GM23338 (cell line): ENCODE measurements around the gene TBX19. TPM values are rescaled to one million over a fixed set of nuclear protein-coding genes. Genes with fewer than 3 reads are reported as not detected.

Experiments
- EZH2 ChIP-seq: fragments of 200-600 bp; sonication (generic); IDR thresholded peaks from one replicate; pipeline ENCODE4 v1.8.0; 2017; ENCODE audit warnings: antibody characterized with exemption, mild to moderate bottlenecking, low read depth; ENCODE audit not compliant: unreplicated experiment
- EZH2phosphoT487 ChIP-seq: fragments of 200-600 bp; sonication (generic); IDR thresholded peaks from one replicate; pipeline ENCODE4 v1.8.1; 2018; ENCODE audit warnings: antibody characterized with exemption; ENCODE audit not compliant: unreplicated experiment
- NANOG ChIP-seq: IDR thresholded peaks from 2 replicates; pipeline ENCODE4 v1.6.1; 2016; ENCODE audit warnings: antibody characterized with exemption, borderline replicate concordance
- POLR2AphosphoS5 ChIP-seq: IDR thresholded peaks from 2 replicates; pipeline ENCODE4 v1.6.1; 2016; ENCODE audit warnings: antibody characterized with exemption, low read depth
- STAT1 ChIP-seq: IDR thresholded peaks from one replicate; pipeline ENCODE4 v1.6.1; 2016; ENCODE audit warnings: antibody characterized with exemption; ENCODE audit not compliant: unreplicated experiment
- polyA plus RNA-seq: library from polyadenylated mRNA; unstranded; fragments of >200 nt; fragmentation: Nextera tagmentation; extraction: Ambion mirVana; gene quantifications from 2 replicates; pipeline ENCODE4 v1.2.1, GENCODE V29; 2016
- total RNA-seq: library from RNA; depleted of rRNA; stranded (reverse); fragments of >200 nt; shearing (Covaris generic); gene quantifications from 2 replicates; pipeline ENCODE4 v1.2.3, GENCODE V29; 2014
- TF ChIP-seq, protein P1 (sequence below): fragments of 250-450 bp; sonication (Bioruptor Pico); IDR thresholded peaks from 2 replicates; pipeline ENCODE4 v1.5.0; 2020; ENCODE audit warnings: mild to moderate bottlenecking, moderate library complexity
- TF ChIP-seq, protein P2 (sequence below), 2 experiments: fragments of 200-600 bp in 1 of 2; sonication (generic) in 1 of 2; conservative IDR thresholded peaks; 2 replicates each; pipeline versions ENCODE4 v1.5.1 to v1.6.1; 2016 to 2017; ENCODE audit warnings: antibody characterized with exemption in 2 of 2, low read depth in 2 of 2, mild to moderate bottlenecking in 2 of 2, moderate library complexity in 1 of 2

TBX19 gene
- total and polyA plus RNA-seq, 2 experiments from 2014 or later = 0.76 to 1.1 TPM

DNA sequence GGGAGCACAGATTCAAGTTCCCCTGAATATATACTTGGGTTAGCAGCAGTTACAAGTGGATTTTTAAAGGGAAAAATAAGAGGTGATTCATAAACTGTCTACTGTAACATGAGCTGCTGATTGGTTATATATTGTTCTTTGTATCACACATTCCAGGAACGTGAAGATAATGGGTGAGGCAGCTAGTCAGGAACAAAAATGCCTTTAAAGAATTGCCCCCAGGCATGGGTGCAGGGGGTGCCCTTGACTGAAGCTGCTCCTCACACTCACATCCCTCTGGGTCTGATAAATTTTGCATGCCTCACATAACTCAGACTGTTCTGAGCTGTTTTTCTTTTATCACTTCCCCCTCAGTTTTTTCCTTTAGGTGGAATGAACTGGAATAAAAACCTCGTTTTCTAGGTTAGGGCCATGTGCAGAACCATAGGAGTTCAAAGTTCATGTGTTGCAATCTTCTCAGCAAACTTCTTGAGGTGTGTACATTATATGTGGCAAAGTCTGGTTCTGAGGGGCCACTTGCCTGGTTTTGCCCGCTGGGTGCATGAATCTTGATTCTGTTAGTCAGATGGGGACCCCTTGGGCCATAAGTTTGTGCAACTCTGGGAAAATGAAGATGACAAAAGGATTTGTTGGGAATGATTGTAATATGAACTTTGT, 21.1 kb downstream of the TBX19 start (continued):
- TF ChIP-seq, protein P1, sequence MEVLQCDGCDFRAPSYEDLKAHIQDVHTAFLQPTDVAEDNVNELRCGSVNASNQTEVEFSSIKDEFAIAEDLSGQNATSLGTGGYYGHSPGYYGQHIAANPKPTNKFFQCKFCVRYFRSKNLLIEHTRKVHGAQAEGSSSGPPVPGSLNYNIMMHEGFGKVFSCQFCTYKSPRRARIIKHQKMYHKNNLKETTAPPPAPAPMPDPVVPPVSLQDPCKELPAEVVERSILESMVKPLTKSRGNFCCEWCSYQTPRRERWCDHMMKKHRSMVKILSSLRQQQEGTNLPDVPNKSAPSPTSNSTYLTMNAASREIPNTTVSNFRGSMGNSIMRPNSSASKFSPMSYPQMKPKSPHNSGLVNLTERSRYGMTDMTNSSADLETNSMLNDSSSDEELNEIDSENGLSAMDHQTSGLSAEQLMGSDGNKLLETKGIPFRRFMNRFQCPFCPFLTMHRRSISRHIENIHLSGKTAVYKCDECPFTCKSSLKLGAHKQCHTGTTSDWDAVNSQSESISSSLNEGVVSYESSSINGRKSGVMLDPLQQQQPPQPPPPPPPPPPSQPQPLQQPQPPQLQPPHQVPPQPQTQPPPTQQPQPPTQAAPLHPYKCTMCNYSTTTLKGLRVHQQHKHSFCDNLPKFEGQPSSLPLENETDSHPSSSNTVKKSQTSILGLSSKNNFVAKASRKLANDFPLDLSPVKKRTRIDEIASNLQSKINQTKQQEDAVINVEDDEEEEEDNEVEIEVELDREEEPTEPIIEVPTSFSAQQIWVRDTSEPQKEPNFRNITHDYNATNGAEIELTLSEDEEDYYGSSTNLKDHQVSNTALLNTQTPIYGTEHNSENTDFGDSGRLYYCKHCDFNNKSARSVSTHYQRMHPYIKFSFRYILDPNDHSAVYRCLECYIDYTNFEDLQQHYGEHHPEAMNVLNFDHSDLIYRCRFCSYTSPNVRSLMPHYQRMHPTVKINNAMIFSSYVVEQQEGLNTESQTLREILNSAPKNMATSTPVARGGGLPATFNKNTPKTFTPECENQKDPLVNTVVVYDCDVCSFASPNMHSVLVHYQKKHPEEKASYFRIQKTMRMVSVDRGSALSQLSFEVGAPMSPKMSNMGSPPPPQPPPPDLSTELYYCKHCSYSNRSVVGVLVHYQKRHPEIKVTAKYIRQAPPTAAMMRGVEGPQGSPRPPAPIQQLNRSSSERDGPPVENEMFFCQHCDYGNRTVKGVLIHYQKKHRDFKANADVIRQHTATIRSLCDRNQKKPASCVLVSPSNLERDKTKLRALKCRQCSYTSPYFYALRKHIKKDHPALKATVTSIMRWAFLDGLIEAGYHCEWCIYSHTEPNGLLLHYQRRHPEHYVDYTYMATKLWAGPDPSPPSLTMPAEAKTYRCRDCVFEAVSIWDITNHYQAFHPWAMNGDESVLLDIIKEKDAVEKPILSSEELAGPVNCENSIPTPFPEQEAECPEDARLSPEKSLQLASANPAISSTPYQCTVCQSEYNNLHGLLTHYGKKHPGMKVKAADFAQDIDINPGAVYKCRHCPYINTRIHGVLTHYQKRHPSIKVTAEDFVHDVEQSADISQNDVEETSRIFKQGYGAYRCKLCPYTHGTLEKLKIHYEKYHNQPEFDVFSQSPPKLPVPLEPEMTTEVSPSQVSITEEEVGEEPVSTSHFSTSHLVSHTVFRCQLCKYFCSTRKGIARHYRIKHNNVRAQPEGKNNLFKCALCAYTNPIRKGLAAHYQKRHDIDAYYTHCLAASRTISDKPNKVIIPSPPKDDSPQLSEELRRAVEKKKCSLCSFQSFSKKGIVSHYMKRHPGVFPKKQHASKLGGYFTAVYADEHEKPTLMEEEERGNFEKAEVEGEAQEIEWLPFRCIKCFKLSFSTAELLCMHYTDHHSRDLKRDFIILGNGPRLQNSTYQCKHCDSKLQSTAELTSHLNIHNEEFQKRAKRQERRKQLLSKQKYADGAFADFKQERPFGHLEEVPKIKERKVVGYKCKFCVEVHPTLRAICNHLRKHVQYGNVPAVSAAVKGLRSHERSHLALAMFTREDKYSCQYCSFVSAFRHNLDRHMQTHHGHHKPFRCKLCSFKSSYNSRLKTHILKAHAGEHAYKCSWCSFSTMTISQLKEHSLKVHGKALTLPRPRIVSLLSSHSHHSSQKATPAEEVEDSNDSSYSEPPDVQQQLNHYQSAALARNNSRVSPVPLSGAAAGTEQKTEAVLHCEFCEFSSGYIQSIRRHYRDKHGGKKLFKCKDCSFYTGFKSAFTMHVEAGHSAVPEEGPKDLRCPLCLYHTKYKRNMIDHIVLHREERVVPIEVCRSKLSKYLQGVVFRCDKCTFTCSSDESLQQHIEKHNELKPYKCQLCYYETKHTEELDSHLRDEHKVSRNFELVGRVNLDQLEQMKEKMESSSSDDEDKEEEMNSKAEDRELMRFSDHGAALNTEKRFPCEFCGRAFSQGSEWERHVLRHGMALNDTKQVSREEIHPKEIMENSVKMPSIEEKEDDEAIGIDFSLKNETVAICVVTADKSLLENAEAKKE (CRISPR knock-in tag) = no peak
- TF ChIP-seq, protein P2, sequence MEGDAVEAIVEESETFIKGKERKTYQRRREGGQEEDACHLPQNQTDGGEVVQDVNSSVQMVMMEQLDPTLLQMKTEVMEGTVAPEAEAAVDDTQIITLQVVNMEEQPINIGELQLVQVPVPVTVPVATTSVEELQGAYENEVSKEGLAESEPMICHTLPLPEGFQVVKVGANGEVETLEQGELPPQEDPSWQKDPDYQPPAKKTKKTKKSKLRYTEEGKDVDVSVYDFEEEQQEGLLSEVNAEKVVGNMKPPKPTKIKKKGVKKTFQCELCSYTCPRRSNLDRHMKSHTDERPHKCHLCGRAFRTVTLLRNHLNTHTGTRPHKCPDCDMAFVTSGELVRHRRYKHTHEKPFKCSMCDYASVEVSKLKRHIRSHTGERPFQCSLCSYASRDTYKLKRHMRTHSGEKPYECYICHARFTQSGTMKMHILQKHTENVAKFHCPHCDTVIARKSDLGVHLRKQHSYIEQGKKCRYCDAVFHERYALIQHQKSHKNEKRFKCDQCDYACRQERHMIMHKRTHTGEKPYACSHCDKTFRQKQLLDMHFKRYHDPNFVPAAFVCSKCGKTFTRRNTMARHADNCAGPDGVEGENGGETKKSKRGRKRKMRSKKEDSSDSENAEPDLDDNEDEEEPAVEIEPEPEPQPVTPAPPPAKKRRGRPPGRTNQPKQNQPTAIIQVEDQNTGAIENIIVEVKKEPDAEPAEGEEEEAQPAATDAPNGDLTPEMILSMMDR (conservative IDR thresholded peaks at IDR 0.05; ENCODE audit: low read depth in 2 of 2) = no peak
- no peak for TF ChIP-seq POLR2AphosphoS5
- TF ChIP-seq NANOG = no peak
- no peak for TF ChIP-seq EZH2phosphoT487
- TF ChIP-seq STAT1 = no peak
- no peak for TF ChIP-seq EZH2
